Activated gamma-delta T cell treated with anti-CD3 and anti-CD28 coated beads, Interleukin-2, amount 50 U/mL, for 16 hours (primary cell): Measurements from ENCODE around the gene CLCN2.

Experiments
- DNase-seq: peaks from one replicate; pipeline ENCODE4 v3.0.0-alpha.2; 2020; ENCODE audit warnings: low read depth

CLCN2 gene

DNA sequence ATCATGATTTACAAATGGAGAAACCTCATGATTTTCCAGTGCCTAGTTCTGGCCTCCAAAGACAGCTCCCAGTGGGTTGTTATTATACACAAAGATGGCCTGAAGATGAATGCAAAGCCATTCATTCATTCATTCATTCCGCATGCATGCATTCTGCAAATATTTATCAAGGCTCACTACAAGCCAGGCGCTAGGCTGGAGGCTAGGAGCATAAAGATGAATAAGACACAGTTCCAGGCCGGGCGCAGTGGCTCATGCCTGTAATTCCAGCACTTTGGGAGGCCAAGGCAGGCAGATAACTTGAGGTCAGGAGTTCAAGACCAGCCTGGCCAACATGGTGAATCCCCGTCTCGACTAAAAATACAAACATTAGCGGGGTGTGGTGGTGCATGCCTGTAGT is 64.8 kb downstream of the CLCN2 start:
- DNase-seq: no peak
